BJ (cell line): ENCODE data around the gene HDAC9. TPM values are rescaled to one million over a fixed set of nuclear protein-coding genes. Genes with fewer than 3 reads are reported as not detected.

Experiments
- CTCF ChIA-PET: fragments of 350-600 bp; formaldehyde crosslinking; extraction: SDS; loops from one replicate; lab custom pipeline; 2021; ENCODE audit warnings: antibody characterized with exemption, inconsistent platforms; lab: Yijun Ruan, JAX
- POLR2A ChIA-PET: fragments of 300-600 bp; sonication (Branson Sonifier 250); formaldehyde crosslinking; extraction: SDS; loops from one replicate; lab custom pipeline; 2021; ENCODE audit warnings: antibody characterized with exemption; lab: Charles Lee
- DNase-seq: peaks from one replicate; pipeline ENCODE4 v3.0.0-alpha.2; 2011; ENCODE audit warnings: low read depth
- H3K27me3 ChIP-seq: 2 replicates; pipeline ENCODE4 v1.6.0; 2011; ENCODE audit warnings: low read length; ENCODE audit not compliant: control insufficient read depth, insufficient read depth
- H3K36me3 ChIP-seq: 2 replicates; pipeline ENCODE4 v1.5.1; 2011; ENCODE audit warnings: low read length; ENCODE audit not compliant: control insufficient read depth, insufficient read depth
- H3K4me3 ChIP-seq: 2 replicates; pipeline ENCODE4 v1.5.1; 2011; ENCODE audit warnings: low read depth, mild to moderate bottlenecking, control low read depth, low read length
- CTCF ChIP-seq: IDR thresholded peaks from 2 replicates; pipeline ENCODE4 v1.5.1; 2011; ENCODE audit warnings: low read depth, mild to moderate bottlenecking, control low read depth, inconsistent platforms, low read length, moderate library complexity; ENCODE audit not compliant: insufficient read depth
- polyA plus RNA-seq: library from polyadenylated mRNA; depleted of rRNA; stranded (reverse); fragments of >200 nt; gene quantifications from 2 replicates; pipeline ENCODE4 v1.2.3, GENCODE V29; 2011

HDAC9 gene
- polyA plus RNA-seq, 1 experiment = 14.7 TPM

- no peak for TF ChIP-seq CTCF
- Histone ChIP-seq H3K36me3 (no peaks in the 10 kb centered on the region), H3K27me3 (no peaks in the 10 kb centered on the region), H3K4me3 (no peak overlapping the region)
- ChIA-PET POLR2A (interaction anchor here (0.5 kb wide), 1 partner anchor 11 kb away, joined by 3 read pairs; no protein-coding TSS in a partner anchor), CTCF (interaction anchor here (0.9 to 1.2 kb wide), 3 partner anchors 17 to 31 kb away, joined by 3 read pairs; no protein-coding TSS in a partner anchor)
- no peak for DNase-seq
Measured at GRCh38 chr7:18541871-18542212, 46.3 kb downstream of the HDAC9 start.

GRCh38 chr7:18546576-18546975 lies 51.0 kb downstream of the HDAC9 start:
- no peak for TF ChIP-seq CTCF
- H3K4me3 ChIP-seq = no peak overlapping the region
- DNase-seq = no peak
- no peaks in the 10 kb centered on the region for H3K27me3 ChIP-seq
- ChIA-PET POLR2A (no interaction called here), CTCF (interaction anchor here (1.0 kb wide), 2 partner anchors 10 to 194 kb away, joined by 3 to 5 read pairs; no protein-coding TSS in a partner anchor)
- H3K36me3 ChIP-seq = no peaks in the 10 kb centered on the region

- Histone ChIP-seq H3K4me3 (no peak overlapping the region), H3K27me3 (no peaks in the 10 kb centered on the region), H3K36me3 (no peaks in the 10 kb centered on the region)
- ChIA-PET CTCF (interaction anchor here (1.3 kb wide), 1 partner anchor 24 kb away, joined by 3 read pairs; no protein-coding TSS in a partner anchor), POLR2A (no interaction called here)
- no peak for DNase-seq
- TF ChIP-seq CTCF = no peak
Measured at GRCh38 chr7:18547509-18548187, 52.1 kb downstream of the HDAC9 start.

- Histone ChIP-seq H3K4me3 (no peak overlapping the region), H3K36me3 (no peaks in the 10 kb centered on the region), H3K27me3 (no peaks in the 10 kb centered on the region)
- TF ChIP-seq CTCF = no peak
- POLR2A ChIA-PET = no interaction called here
- CTCF ChIA-PET = interaction anchor here (1.3 kb wide), 2 partner anchors 23 to 41 kb away, joined by 3 read pairs; no protein-coding TSS in a partner anchor
- DNase-seq = no peak
Measured at GRCh38 chr7:18548534-18548933, 53.0 kb downstream of the HDAC9 start.

- TF ChIP-seq CTCF = no peak
- ChIA-PET POLR2A (no interaction called here), CTCF (no interaction called here)
Measured at GRCh38 chr7:18550574-18550973, 55.0 kb downstream of the HDAC9 start.

More at GRCh38 chr7:18550574-18550973, 55.0 kb downstream of the HDAC9 start:
- no peaks in the 10 kb centered on the region for H3K36me3 ChIP-seq
- H3K4me3 ChIP-seq = no peak overlapping the region
- DNase-seq = no peak
- no peaks in the 10 kb centered on the region for H3K27me3 ChIP-seq
